VCaP (cell line): Measurements from ENCODE around the gene CFAP97D2.
"Not testable (repeated sequence)": the region's sequence is repeated elsewhere in the genome, so short reads cannot be mapped to it uniquely, and the experiment has no call there.

Source experiments
- H3K27ac ChIP-seq: fragments of 450-650 bp; 2 replicates; pipeline ENCODE4 v1.5.1; 2017
- CTCF ChIP-seq: fragments of 450-650 bp; conservative IDR thresholded peaks from 2 replicates; pipeline ENCODE4 v1.5.1; 2017; ENCODE audit warnings: mild to moderate bottlenecking, moderate library complexity

Gene CFAP97D2

GRCh38 chr13:114256547-114256946 is 77.5 kb downstream of the CFAP97D2 start:
- TF ChIP-seq CTCF = no peak
- no peak overlapping the region for H3K27ac ChIP-seq

DNA sequence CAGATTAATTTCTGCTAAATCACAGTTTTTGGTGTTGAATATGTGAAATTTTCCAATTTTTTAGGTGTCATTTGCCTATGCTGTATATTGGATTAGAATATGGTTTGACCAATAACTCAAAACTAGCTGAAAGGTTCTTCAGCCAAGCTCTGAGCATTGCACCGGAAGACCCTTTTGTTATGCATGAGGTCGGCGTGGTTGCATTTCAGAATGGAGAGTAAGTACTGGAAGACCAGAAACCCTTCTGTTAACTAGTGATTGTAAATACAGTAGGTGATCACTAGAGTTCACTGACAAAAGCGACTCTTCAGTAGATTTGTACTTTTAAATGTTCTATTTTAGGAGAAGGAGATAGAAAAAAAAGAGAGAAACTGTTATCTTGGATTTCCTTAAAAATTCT is 78.0 kb downstream of the CFAP97D2 start:
- no peak for TF ChIP-seq CTCF
- no peak overlapping the region for H3K27ac ChIP-seq

GRCh38 chr13:114258589-114258988 is 79.5 kb downstream of the CFAP97D2 start:
- no peak for TF ChIP-seq CTCF
- H3K27ac ChIP-seq = peak overlapping the region; percentile 47

DNA sequence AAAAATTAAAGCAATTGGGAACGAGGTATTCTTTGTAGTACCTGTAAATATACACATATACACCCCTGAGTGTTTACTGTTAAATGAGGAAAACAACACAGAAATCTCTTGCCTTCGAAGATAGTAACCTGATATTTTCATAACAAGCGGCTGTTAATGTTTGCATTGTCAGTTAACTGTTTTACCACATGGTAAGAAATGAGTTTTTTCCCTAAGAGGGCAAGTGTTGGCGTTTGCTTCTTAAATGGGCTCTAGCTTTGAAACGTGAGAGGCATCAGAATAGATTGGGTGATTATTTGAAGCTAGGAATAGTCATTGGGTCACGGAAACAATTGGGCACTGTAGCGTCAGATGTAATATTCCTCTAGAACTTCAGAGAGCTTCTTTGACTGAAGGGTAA is 80.3 kb downstream of the CFAP97D2 start:
- peak overlapping the region; percentile 47 for H3K27ac ChIP-seq
- TF ChIP-seq CTCF = no peak

DNA sequence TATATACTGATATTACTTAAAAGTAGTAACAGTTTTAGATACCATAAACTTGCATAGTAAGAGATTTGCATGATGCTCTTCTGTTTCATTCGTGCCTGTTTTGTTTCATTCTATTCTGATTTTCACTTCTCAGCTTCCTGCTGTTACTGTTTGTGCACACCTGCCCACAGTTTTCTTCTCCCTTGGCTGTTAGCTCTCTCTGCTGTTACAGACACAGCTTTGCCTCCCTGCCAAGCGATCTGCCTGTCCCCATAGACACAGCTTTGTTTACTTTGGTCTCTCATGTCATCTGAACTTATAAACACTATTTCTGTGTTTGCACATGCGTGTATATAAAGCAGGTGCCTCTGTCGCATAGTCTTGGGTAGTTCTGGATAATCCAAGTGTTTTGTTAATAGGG is 80.9 kb downstream of the CFAP97D2 start:
- H3K27ac ChIP-seq = peak overlapping the region; percentile 47
- TF ChIP-seq CTCF = no peak

GRCh38 chr13:114260814-114261213 is 81.8 kb downstream of the CFAP97D2 start:
- no peak overlapping the region; the same call in 1 of the 2 replicates for H3K27ac ChIP-seq
- no peak for TF ChIP-seq CTCF

- TF ChIP-seq CTCF = no peak
- no peak overlapping the region for H3K27ac ChIP-seq
These were observed 82.4 kb downstream of the CFAP97D2 start for GRCh38 chr13:114261328-114261965.

DNA sequence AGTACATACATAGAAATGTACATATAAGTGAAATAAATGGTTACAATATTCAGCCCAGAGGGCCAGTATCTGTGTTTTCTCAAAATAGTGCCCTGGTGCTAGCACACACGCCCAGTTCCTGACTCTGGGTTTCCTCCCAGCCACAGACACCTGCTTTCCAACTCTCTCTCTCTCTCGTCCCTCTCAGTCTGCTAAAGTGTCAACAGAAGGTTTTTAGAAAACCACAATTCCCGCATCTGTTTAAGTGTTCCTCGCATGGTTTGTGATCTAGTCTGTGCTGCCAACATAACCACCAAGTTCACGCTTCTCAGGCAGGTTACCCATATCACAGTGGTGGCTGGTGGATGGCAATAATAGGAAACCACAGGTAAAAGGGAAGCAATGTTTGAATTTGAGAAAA is 84.5 kb downstream of the CFAP97D2 start:
- H3K27ac ChIP-seq = no peak overlapping the region
- TF ChIP-seq CTCF = no peak

- not testable (repeated sequence) for H3K27ac ChIP-seq
These were observed 85.3 kb downstream of the CFAP97D2 start for GRCh38 chr13:114264313-114264712.
